MG63 (cell line): Measurements from ENCODE around the gene DMP1. TPM values are rescaled to one million over a fixed set of nuclear protein-coding genes. Genes with fewer than 3 reads are reported as not detected.
"Not testable (repeated sequence)": the region's sequence is repeated elsewhere in the genome, so short reads cannot be mapped to it uniquely, and the experiment has no call there.

Source experiments
- DNase-seq: peaks from one replicate; pipeline ENCODE4 v3.0.0-alpha.2; 2020
- H3K27me3 ChIP-seq: fragments of 250-450 bp; sonication (Bioruptor Pico); 2 replicates; pipeline ENCODE4 v1.5.1; 2020; ENCODE audit warnings: mild to moderate bottlenecking, moderate library complexity
- H3K36me3 ChIP-seq: fragments of 250-450 bp; sonication (Bioruptor Pico); 2 replicates; pipeline ENCODE4 v1.5.1; 2020; ENCODE audit warnings: mild to moderate bottlenecking, moderate library complexity
- H3K4me3 ChIP-seq: fragments of 250-450 bp; sonication (Bioruptor Pico); 2 replicates; pipeline ENCODE4 v1.5.1; 2020; ENCODE audit warnings: mild to moderate bottlenecking, moderate library complexity
- H3K9me3 ChIP-seq: fragments of 250-450 bp; sonication (Bioruptor Pico); 2 replicates; pipeline ENCODE4 v1.5.1; 2020; ENCODE audit warnings: mild to moderate bottlenecking, moderate library complexity
- total RNA-seq: library from RNA; depleted of rRNA; stranded (reverse); fragments of >200 nt; shearing (Covaris generic); gene quantifications from 2 replicates; pipeline ENCODE4 v1.2.3, GENCODE V29; 2014; ENCODE audit warnings: low replicate concordance; rRNA removed

The DMP1 gene
- total RNA-seq, 1 experiment from 2014 or later = not detected

GRCh38 chr4:87662871-87663270, 12.8 kb downstream of the DMP1 start:
- H3K27me3 ChIP-seq = no peaks in the 10 kb centered on the region
- no peak for DNase-seq
- H3K9me3 ChIP-seq = no peaks in the 10 kb centered on the region
- no peak overlapping the region for H3K4me3 ChIP-seq
- no peaks in the 10 kb centered on the region for H3K36me3 ChIP-seq

GRCh38 chr4:87669373-87669772, 19.3 kb downstream of the DMP1 start:
- no peak for DNase-seq
- no peak overlapping the region for H3K4me3 ChIP-seq
- no peaks in the 10 kb centered on the region for H3K36me3 ChIP-seq
- no peaks in the 10 kb centered on the region for H3K27me3 ChIP-seq
- H3K9me3 ChIP-seq = no peaks in the 10 kb centered on the region

- Histone ChIP-seq H3K27me3 (no peaks in the 10 kb centered on the region), H3K9me3 (no peaks in the 10 kb centered on the region), H3K36me3 (no peaks in the 10 kb centered on the region), H3K4me3 (no peak overlapping the region)
- DNase-seq = no peak
Measured at GRCh38 chr4:87677731-87678130, 27.7 kb downstream of the DMP1 start.

GRCh38 chr4:87679449-87680169, 29.5 kb downstream of the DMP1 start:
- H3K4me3 ChIP-seq = no peak overlapping the region
- H3K36me3 ChIP-seq = no peaks in the 10 kb centered on the region
- H3K27me3 ChIP-seq = no peaks in the 10 kb centered on the region
- H3K9me3 ChIP-seq = no peaks in the 10 kb centered on the region
- DNase-seq = peak; percentile 6

DNA sequence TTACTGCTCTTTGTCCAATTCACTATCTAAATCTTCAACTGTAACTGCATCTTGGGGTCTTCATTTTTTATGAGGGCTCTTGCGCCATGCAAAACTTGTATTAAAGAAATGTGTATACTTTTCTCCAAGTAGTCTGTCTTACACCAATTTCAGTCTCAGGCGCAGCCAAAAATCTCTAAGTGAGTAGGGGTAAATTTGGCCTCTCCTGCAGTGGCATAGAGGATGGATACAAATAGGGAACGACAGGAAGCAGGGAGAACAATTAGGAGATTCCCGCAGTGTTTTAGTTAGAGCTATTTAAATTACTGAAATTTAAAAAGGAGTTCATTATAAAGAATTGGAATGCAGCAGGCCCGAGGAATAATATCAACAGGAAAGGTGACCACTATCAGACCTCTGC, 30.2 kb downstream of the DMP1 start:
- no peaks in the 10 kb centered on the region for H3K36me3 ChIP-seq
- DNase-seq = no peak
- H3K27me3 ChIP-seq = no peaks in the 10 kb centered on the region
- no peaks in the 10 kb centered on the region for H3K9me3 ChIP-seq
- no peak overlapping the region for H3K4me3 ChIP-seq

GRCh38 chr4:87688316-87688715, 38.2 kb downstream of the DMP1 start:
- Histone ChIP-seq H3K36me3 (no peaks in the 10 kb centered on the region), H3K9me3 (no peaks in the 10 kb centered on the region), H3K4me3 (no peak overlapping the region), H3K27me3 (no peaks in the 10 kb centered on the region)
- no peak for DNase-seq

- not testable (repeated sequence) for DNase-seq, H3K36me3 ChIP-seq, H3K4me3 ChIP-seq, H3K9me3 ChIP-seq, H3K27me3 ChIP-seq
Measured at GRCh38 chr4:87690947-87691346, 40.9 kb downstream of the DMP1 start.

DNA sequence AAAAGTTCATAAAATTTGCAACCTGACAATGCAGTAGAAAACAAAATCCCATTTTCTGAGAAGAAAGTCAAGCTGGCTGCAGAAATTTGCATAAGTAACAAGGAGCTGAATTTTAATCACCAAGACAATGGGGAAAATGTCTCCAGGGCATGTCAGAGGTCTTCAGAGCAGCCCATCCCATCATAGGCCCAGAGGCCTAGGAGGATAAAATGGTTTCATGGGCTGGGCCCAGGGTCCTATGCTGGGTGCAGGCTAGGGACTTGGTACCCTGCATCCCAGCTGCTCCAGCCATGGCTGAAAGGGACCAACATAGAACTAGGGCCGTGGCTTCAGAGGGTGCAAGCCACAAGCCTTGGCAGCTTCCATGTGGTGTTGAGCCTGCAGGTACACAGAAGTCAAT, 42.0 kb downstream of the DMP1 start:
- DNase-seq, H3K27me3 ChIP-seq, H3K9me3 ChIP-seq, H3K4me3 ChIP-seq, H3K36me3 ChIP-seq: not testable (repeated sequence)

- H3K27me3 ChIP-seq = no peaks in the 10 kb centered on the region
Measured at GRCh38 chr4:87697272-87697671, 47.2 kb downstream of the DMP1 start.

DNA sequence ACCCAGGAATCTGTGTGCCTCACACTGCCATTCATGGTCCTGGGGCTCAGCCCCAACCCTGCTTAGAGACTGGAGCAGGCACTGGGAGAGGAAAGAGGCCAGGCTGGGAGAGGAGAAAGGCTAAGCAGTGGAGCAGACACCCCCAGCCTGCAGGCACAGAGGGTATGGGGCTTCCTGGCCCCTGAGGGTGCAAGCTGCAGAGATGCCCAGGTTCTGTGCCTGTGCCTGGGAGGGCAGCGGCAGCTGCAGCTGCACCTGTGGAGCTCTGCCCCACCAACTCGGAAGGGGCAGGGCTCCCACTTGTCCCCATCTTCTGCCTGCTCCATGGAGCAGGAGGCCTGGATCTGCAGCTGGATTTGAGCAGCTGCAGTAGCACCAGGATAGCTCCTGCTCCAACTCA, 47.9 kb downstream of the DMP1 start:
- H3K4me3 ChIP-seq = no peak overlapping the region
- no peaks in the 10 kb centered on the region for H3K9me3 ChIP-seq
- no peaks in the 10 kb centered on the region for H3K36me3 ChIP-seq
- no peaks in the 10 kb centered on the region for H3K27me3 ChIP-seq
- no peak for DNase-seq

More at GRCh38 chr4:87697272-87697671, 47.2 kb downstream of the DMP1 start:
- Histone ChIP-seq H3K9me3 (no peaks in the 10 kb centered on the region), H3K36me3 (no peaks in the 10 kb centered on the region), H3K4me3 (no peak overlapping the region)
- DNase-seq = peak; percentile 2

- no peak for DNase-seq
- H3K36me3 ChIP-seq = no peaks in the 10 kb centered on the region
- no peaks in the 10 kb centered on the region for H3K27me3 ChIP-seq
- H3K9me3 ChIP-seq = no peaks in the 10 kb centered on the region
- no peak overlapping the region for H3K4me3 ChIP-seq
Measured at GRCh38 chr4:87698394-87698793, 48.3 kb downstream of the DMP1 start.

DNA sequence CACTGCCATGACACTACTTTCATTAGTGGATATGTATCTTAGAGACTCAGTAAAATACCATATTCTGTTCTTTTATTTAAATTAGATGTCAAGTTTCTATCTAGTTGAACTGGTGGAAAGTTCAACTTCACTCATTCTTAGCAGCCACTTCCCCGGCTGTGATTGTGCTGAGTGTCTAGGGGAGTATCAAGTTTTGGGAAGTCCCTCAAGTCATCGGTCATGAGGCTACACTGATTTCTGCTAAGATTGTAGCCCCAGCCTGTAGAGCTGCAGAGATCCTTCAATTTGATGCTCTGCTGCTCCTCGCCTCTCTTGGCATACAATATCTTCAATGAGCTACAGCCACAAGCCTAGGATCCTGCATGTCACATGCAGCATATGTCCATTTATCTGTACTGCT, 53.9 kb downstream of the DMP1 start:
- Histone ChIP-seq H3K4me3 (no peak overlapping the region), H3K27me3 (no peaks in the 10 kb centered on the region), H3K36me3 (no peaks in the 10 kb centered on the region), H3K9me3 (no peaks in the 10 kb centered on the region)
- no peak for DNase-seq

DNA sequence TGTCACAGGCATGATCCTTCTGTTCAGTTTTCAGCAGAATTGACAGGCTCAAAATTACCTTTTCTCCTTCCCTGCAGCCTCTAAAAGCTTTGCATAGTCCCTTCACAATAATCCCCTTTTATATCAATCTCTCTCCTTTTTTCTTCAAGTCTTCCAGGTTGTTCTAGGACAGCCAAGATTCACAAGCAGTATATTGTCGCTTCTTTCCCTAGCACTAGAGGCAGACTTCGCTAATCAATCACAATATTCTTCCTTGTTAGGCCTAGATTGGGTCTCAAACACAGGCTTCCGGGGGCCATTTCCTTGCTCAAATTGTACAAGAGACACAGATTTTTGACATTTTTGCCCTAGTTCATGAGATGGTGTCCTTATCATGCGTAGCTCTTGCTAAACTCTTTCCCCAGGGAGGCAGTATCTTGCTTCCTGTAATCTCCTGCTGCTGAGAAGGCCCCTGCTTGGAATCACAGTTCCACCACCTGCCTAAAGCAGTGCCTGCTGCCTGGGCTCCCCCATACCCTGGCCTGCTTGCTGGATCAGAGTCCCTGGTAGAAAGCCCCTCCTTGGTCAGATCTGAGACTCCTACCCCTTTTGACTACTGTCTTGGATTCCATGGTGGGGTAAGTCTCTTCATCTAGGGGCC, 57.3 kb downstream of the DMP1 start:
- DNase-seq = no peak
- Histone ChIP-seq H3K9me3 (no peaks in the 10 kb centered on the region), H3K4me3 (no peak overlapping the region), H3K36me3 (no peaks in the 10 kb centered on the region), H3K27me3 (no peaks in the 10 kb centered on the region)

Other genes starting within 250 kb of the DMP1 start
- gene NUDT9, start 227.7 kb upstream of the DMP1 start, total RNA-seq = 8.4 and 9.9 TPM in 2 replicates
- not detected in 2 replicates for gene SPARCL1, start 120.9 kb upstream of the DMP1 start, total RNA-seq
- not detected in 2 replicates for gene DSPP, start 41.8 kb upstream of the DMP1 start, total RNA-seq
- not detected in 2 replicates for gene IBSP, start 149.3 kb downstream of the DMP1 start, total RNA-seq
- not detected in 2 replicates for gene MEPE, start 182.7 kb downstream of the DMP1 start, total RNA-seq